Natural killer cell (primary cell): ENCODE data around the gene TPMT. TPM values are rescaled to one million over a fixed set of nuclear protein-coding genes. Genes with fewer than 3 reads are reported as not detected.

Experiments used
- ATAC-seq, 3 donors: fragments of 150-1000 bp in 2 of 3; fragments of 200-7000 bp in 1 of 3; cut with Tn5 transposase; 1 replicate in 1 of 3; 2 replicates in 2 of 3; pipeline ENCODE4 v1.10.0; 2021; ENCODE audit warnings: mild to moderate bottlenecking in 2 of 3, moderate library complexity in 2 of 3
- DNase-seq, 2 donors: peaks; one replicate each; pipeline versions ENCODE4 v3.0.0 to v3.0.0-alpha.2; 2013 to 2021; ENCODE audit warnings: mixed read lengths in 1 of 2
- H3K27ac ChIP-seq: one replicate; pipeline ENCODE4 v1.5.1; 2013; ENCODE audit warnings: mild to moderate bottlenecking, low read length
- H3K27me3 ChIP-seq: one replicate; pipeline ENCODE4 v1.6.1; 2013; ENCODE audit warnings: low read length; ENCODE audit not compliant: control insufficient read depth, insufficient read depth
- H3K36me3 ChIP-seq: one replicate; pipeline ENCODE4 v1.6.1; 2013; ENCODE audit warnings: low read length; ENCODE audit not compliant: control insufficient read depth, insufficient read depth
- H3K4me1 ChIP-seq: one replicate; pipeline ENCODE4 v1.6.1; 2013; ENCODE audit warnings: low read length; ENCODE audit not compliant: control insufficient read depth, insufficient read depth
- H3K4me3 ChIP-seq: one replicate; pipeline ENCODE4 v1.5.1; 2013; ENCODE audit warnings: low read length
- H3K9me3 ChIP-seq: one replicate; pipeline ENCODE4 v1.6.1; 2013; ENCODE audit warnings: low read length; ENCODE audit not compliant: control insufficient read depth, insufficient read depth
- H3K27ac Mint-ChIP-seq, 2 donors: one replicate each; pipeline ENCODE4 v1.8.0; 2022; ENCODE audit warnings: mild to moderate bottlenecking in 2 of 2, mixed read lengths in 2 of 2, moderate library complexity in 1 of 2
- H3K27me3 Mint-ChIP-seq, 2 donors: one replicate each; pipeline ENCODE4 v1.8.0; 2022; ENCODE audit warnings: low read depth in 2 of 2, mixed read lengths in 2 of 2
- H3K36me3 Mint-ChIP-seq: one replicate; pipeline ENCODE4 v1.8.0; 2022; ENCODE audit warnings: mixed read lengths
- H3K4me1 Mint-ChIP-seq, 2 donors: one replicate each; pipeline ENCODE4 v1.8.0; 2022; ENCODE audit warnings: mixed read lengths in 2 of 2
- H3K4me3 Mint-ChIP-seq: one replicate; pipeline ENCODE4 v1.8.0; 2022; ENCODE audit warnings: mild to moderate bottlenecking, moderate library complexity, mixed read lengths
- H3K9me3 Mint-ChIP-seq, 2 donors: one replicate each; pipeline ENCODE4 v1.8.0; 2022; ENCODE audit warnings: mixed read lengths in 2 of 2
- WGBS: methylation state at CpG from one replicate; pipeline ENCODE4 v1.1.7; 2013; ENCODE audit warnings: missing lambda C conversion rate; ENCODE audit not compliant: insufficient coverage; 5-methylcytosine and 5-hydroxymethylcytosine counted together
- intact Hi-C: fragments of 100-400 bp; cut with micrococcal nuclease; formaldehyde crosslinking; loops from one replicate; pipeline ENCODE4 v1.14.2; 2022
- total RNA-seq, 4 donors: library from RNA; stranded (reverse); fragments of 120-200 nt in 1 of 4; gene quantifications; one replicate each; pipeline versions ENCODE4 v1.2.3 to v1.2.4, GENCODE V29; 2013 to 2022
- TF ChIP-seq, protein P1 (sequence below): fragments of 200-600 bp; IDR thresholded peaks from one replicate; pipeline ENCODE4 v1.8.0; 2022; ENCODE audit warnings: antibody characterized with exemption

TPMT gene
- total RNA-seq, 3 donors from 2014 or later (not counting 1 experiment from before 2014, with no cell fraction given) = 8.9 to 11.4 (median 9.6) TPM

DNA sequence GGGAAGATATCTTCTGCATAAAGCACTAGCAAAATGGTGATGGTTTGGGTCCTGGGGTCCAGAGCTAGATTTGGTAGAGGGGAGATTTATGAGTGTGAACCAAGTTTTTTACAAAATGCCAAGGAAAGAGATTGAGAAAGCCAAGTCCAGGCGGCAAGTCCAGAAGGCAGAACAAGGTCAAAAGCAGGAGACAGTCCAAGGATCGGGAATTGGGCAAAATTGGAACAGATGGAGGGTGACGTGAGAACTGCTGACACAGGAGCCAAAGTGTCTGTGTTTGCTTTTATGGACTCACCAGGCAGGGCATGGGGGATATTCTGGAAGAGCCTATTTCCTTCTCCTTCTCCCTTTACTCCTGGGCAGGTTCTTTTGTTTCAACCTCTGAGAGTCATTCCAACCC, 36.5 kb downstream of the TPMT start:
- no peak overlapping the region for H3K27ac Mint-ChIP-seq
- H3K36me3 ChIP-seq = no peaks in the 10 kb centered on the region
- peaks cover 18 to 24% of the 10 kb centered on the region in 2 donors for H3K4me1 Mint-ChIP-seq
- H3K27me3 ChIP-seq = no peaks in the 10 kb centered on the region
- no peak for ATAC-seq
- H3K9me3 Mint-ChIP-seq = no peaks in the 10 kb centered on the region
- no peaks in the 10 kb centered on the region for H3K36me3 Mint-ChIP-seq
- H3K27ac ChIP-seq = no peak overlapping the region
- peaks cover 17% of the 10 kb centered on the region for H3K4me1 ChIP-seq
- peaks cover 0 to 4% of the 10 kb centered on the region in 2 donors for H3K27me3 Mint-ChIP-seq
- TF ChIP-seq, protein P1, sequence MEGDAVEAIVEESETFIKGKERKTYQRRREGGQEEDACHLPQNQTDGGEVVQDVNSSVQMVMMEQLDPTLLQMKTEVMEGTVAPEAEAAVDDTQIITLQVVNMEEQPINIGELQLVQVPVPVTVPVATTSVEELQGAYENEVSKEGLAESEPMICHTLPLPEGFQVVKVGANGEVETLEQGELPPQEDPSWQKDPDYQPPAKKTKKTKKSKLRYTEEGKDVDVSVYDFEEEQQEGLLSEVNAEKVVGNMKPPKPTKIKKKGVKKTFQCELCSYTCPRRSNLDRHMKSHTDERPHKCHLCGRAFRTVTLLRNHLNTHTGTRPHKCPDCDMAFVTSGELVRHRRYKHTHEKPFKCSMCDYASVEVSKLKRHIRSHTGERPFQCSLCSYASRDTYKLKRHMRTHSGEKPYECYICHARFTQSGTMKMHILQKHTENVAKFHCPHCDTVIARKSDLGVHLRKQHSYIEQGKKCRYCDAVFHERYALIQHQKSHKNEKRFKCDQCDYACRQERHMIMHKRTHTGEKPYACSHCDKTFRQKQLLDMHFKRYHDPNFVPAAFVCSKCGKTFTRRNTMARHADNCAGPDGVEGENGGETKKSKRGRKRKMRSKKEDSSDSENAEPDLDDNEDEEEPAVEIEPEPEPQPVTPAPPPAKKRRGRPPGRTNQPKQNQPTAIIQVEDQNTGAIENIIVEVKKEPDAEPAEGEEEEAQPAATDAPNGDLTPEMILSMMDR = no peak
- H3K9me3 ChIP-seq = no peaks in the 10 kb centered on the region
- WGBS = 98% methylated on average over 3 of the region's 3 CpGs
- H3K4me3 ChIP-seq = no peak overlapping the region
- H3K4me3 Mint-ChIP-seq = no peak overlapping the region
- DNase-seq = no peak
- intact Hi-C loops = no loop called here

DNA sequence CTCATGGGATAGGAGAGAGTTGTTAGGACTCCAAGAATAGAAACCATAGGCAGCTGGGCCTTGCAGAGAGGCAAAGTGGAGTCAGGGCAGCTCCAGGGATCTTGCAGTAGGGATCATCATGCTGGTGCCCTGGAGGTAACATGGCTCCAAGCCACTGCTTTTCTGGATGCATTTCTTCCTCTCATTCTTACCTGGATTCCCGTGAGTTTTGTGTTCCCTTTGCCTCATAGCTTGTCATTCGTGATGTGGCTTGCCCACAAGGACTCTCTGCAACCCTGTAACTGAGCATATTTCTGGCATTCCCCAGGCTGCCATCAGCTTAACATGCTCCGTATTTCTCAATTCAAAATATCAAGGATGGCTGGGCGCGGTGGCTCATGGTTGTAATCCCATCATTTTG, 37.7 kb downstream of the TPMT start:
- WGBS = 89% methylated on average over 5 of the region's 5 CpGs
- Histone ChIP-seq H3K27ac (no peak overlapping the region), H3K36me3 (no peaks in the 10 kb centered on the region), H3K9me3 (no peaks in the 10 kb centered on the region), H3K4me1 (peaks cover 10% of the 10 kb centered on the region), H3K4me3 (no peak overlapping the region), H3K27me3 (no peaks in the 10 kb centered on the region)
- Mint-ChIP-seq H3K36me3 (no peaks in the 10 kb centered on the region), H3K27ac (no peak overlapping the region), H3K27me3 (peaks cover 0 to 8% of the 10 kb centered on the region in 2 donors), H3K4me3 (no peak overlapping the region), H3K9me3 (no peaks in the 10 kb centered on the region), H3K4me1 (peaks cover 10 to 13% of the 10 kb centered on the region in 2 donors)
- TF ChIP-seq, protein P1 = no peak
- ATAC-seq = no peak
- no peak for DNase-seq
- intact Hi-C loops = no loop called here

DNA sequence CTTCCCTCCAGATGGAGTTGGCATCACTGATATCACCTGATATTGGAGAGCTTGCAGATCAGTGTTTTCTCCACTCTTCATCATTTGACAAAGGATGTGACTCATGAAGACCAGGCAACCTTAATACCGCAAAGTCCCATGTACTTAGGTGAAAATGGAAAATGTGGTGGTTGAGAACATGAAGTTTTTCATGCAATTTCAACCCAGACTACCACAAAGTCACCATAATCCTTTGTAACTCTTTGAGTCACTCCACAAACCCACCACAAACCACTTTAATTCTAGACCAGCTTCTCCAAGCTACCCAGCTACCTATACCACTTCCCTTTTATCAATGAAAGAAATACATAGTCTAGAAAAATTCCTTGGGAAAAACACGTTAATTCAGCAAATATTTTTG, 39.5 kb downstream of the TPMT start:
- Histone ChIP-seq H3K36me3 (no peaks in the 10 kb centered on the region), H3K4me3 (no peak overlapping the region), H3K4me1 (peaks cover 4% of the 10 kb centered on the region), H3K27ac (no peak overlapping the region), H3K27me3 (no peaks in the 10 kb centered on the region), H3K9me3 (no peaks in the 10 kb centered on the region)
- ATAC-seq (peak in 2 of 3 donors; percentile 26 to 30), DNase-seq (peak in 1 of 2 donors; percentile 3)
- TF ChIP-seq, protein P1 = no peak
- 40% methylated on average over 1 of the region's 2 CpGs for WGBS
- intact Hi-C loops = no loop called here
- Mint-ChIP-seq H3K4me3 (no peak overlapping the region), H3K36me3 (no peaks in the 10 kb centered on the region), H3K27ac (peak overlapping the region in 1 of 2 donors; percentile 62), H3K9me3 (no peaks in the 10 kb centered on the region), H3K4me1 (peaks cover 10 to 11% of the 10 kb centered on the region in 2 donors), H3K27me3 (peaks cover 5 to 13% of the 10 kb centered on the region in 2 donors)

DNA sequence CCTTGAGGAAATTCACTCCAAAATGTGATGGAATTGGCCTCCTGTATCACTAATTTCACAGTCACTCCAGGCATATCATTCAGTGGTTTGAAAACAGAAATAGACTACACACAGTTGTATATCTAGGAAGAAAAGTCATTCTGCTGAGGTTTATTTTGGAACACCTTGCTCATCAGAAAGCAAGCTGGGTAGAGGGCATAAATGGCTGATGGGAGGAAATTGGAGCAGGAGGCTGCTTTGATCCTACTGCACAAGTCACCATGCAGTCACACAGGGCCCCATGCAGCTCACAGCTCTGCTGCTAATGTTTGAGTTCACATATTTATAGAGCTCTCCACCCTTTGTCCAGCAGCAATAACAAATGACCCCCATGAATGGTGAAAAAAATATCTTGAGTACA, 44.7 kb downstream of the TPMT start:
- ATAC-seq (no peak), DNase-seq (no peak)
- no peak overlapping the region for H3K4me3 Mint-ChIP-seq
- H3K4me1 ChIP-seq = no peaks in the 10 kb centered on the region
- intact Hi-C loops = no loop called here
- no peaks in the 10 kb centered on the region for H3K36me3 ChIP-seq
- no peaks in the 10 kb centered on the region for H3K27me3 ChIP-seq
- peaks cover 5% of the 10 kb centered on the region for H3K9me3 ChIP-seq
- H3K36me3 Mint-ChIP-seq = peaks cover 8% of the 10 kb centered on the region
- peaks cover 8 to 13% of the 10 kb centered on the region in 2 donors for H3K27me3 Mint-ChIP-seq
- TF ChIP-seq, protein P1 = no peak
- H3K27ac Mint-ChIP-seq = no peak overlapping the region
- peaks cover 2% of the 10 kb centered on the region in 2 donors for H3K4me1 Mint-ChIP-seq
- H3K27ac ChIP-seq = no peak overlapping the region
- peaks cover 4 to 5% of the 10 kb centered on the region in 2 donors for H3K9me3 Mint-ChIP-seq
- no peak overlapping the region for H3K4me3 ChIP-seq
